HepG2 (cell line): Measurements from ENCODE around the gene RAMP3. TPM values are rescaled to one million over a fixed set of nuclear protein-coding genes. Genes with fewer than 3 reads are reported as not detected.

Experiments used
- CC2D1A ChIP-seq: sonication (generic); formaldehyde crosslinking; IDR thresholded peaks from 2 replicates; pipeline ENCODE4 v1.8.1; 2023; ENCODE audit warnings: mild to moderate bottlenecking, missing genetic modification reagents
- DMTF1 ChIP-seq: sonication (generic); formaldehyde crosslinking; IDR thresholded peaks from 2 replicates; pipeline ENCODE4 v1.4.0; 2020; ENCODE audit warnings: mild to moderate bottlenecking, missing genetic modification reagents
- ELF1 ChIP-seq: sonication (generic); formaldehyde crosslinking; IDR thresholded peaks from 2 replicates; pipeline ENCODE4 v1.4.0; 2020; ENCODE audit warnings: missing genetic modification reagents
- FOXK2 ChIP-seq: fragments of 450-650 bp; IDR thresholded peaks from 2 replicates; pipeline ENCODE4 v1.6.1; 2016
- HNRNPLL ChIP-seq: fragments of 200-400 bp; formaldehyde crosslinking; IDR thresholded peaks from 2 replicates; pipeline ENCODE4 v1.6.1; 2017; ENCODE audit warnings: mild to moderate bottlenecking, low read depth, low read length; ENCODE audit not compliant: poor library complexity, severe bottlenecking
- MIER2 ChIP-seq: IDR thresholded peaks from 2 replicates; pipeline ENCODE4 v1.6.1; 2016; ENCODE audit warnings: missing biosample characterization, missing genetic modification reagents
- MTERF4 ChIP-seq: sonication (generic); formaldehyde crosslinking; IDR thresholded peaks from 2 replicates; pipeline ENCODE4 v1.8.0; 2023; ENCODE audit warnings: mild to moderate bottlenecking, missing genetic modification reagents
- MYC ChIP-seq: sonication (generic); formaldehyde crosslinking; IDR thresholded peaks from 2 replicates; pipeline ENCODE4 v1.9.0; 2021; ENCODE audit warnings: missing genetic modification reagents, borderline replicate concordance
- NCOA5 ChIP-seq: sonication (generic); formaldehyde crosslinking; IDR thresholded peaks from 2 replicates; pipeline ENCODE4 v1.4.0; 2020; ENCODE audit warnings: missing genetic modification reagents
- PITX1 ChIP-seq: sonication (generic); formaldehyde crosslinking; IDR thresholded peaks from 2 replicates; pipeline ENCODE4 v1.5.1; 2020; ENCODE audit warnings: mild to moderate bottlenecking, missing genetic modification reagents
- RFXAP ChIP-seq: sonication (generic); formaldehyde crosslinking; IDR thresholded peaks from 2 replicates; pipeline ENCODE4 v1.4.0; 2020; ENCODE audit warnings: missing genetic modification reagents, borderline replicate concordance
- RNF219 ChIP-seq: sonication (generic); formaldehyde crosslinking; IDR thresholded peaks from 2 replicates; pipeline ENCODE4 v1.5.0; 2020; ENCODE audit warnings: mild to moderate bottlenecking, missing genetic modification reagents
- ZBTB3 ChIP-seq: sonication (generic); formaldehyde crosslinking; IDR thresholded peaks from 2 replicates; pipeline ENCODE4 v1.4.0; 2020; ENCODE audit warnings: low read depth, mild to moderate bottlenecking, moderate library complexity, missing genetic modification reagents, borderline replicate concordance
- ZBTB39 ChIP-seq: sonication (generic); formaldehyde crosslinking; IDR thresholded peaks from 2 replicates; pipeline ENCODE4 v1.5.0; 2020; ENCODE audit warnings: missing genetic modification reagents
- ZFP41 ChIP-seq: sonication (generic); formaldehyde crosslinking; IDR thresholded peaks from 2 replicates; pipeline ENCODE4 v1.4.0; 2020; ENCODE audit warnings: mild to moderate bottlenecking, missing genetic modification reagents, borderline replicate concordance
- ZNF362 ChIP-seq: sonication (generic); formaldehyde crosslinking; IDR thresholded peaks from 2 replicates; pipeline ENCODE4 v1.4.0; 2020; ENCODE audit warnings: missing genetic modification reagents, mild to moderate bottlenecking, borderline replicate concordance
- ZNF382 ChIP-seq: sonication (generic); formaldehyde crosslinking; IDR thresholded peaks from 2 replicates; pipeline ENCODE4 v1.5.0; 2020; ENCODE audit warnings: missing genetic modification reagents, mild to moderate bottlenecking, borderline replicate concordance
- ZNF414 ChIP-seq: sonication (generic); formaldehyde crosslinking; IDR thresholded peaks from 2 replicates; pipeline ENCODE4 v1.5.0; 2020; ENCODE audit warnings: missing genetic modification reagents
- polyA plus RNA-seq, 8 experiments: library from polyadenylated mRNA; depleted of rRNA in 3 of 8; stranded (reverse) in 7 of 8; unstranded in 1 of 8; fragments of >200 nt; fragmentation: Illumina TruSeq in 4 of 8; extraction: Trizol in 4 of 8; gene quantifications; 2 replicates each; pipeline versions ENCODE4 v1.2.1 to v1.2.3, GENCODE V29; 2011 to 2016; ENCODE audit warnings: low read depth in 4 of 8, missing spikeins in 1 of 8, mixed read lengths in 1 of 8; ENCODE audit not compliant: insufficient read depth in 1 of 8
- total RNA-seq, 5 experiments: library from RNA; depleted of rRNA; stranded (reverse); fragments of >200 nt; fragmentation: Illumina TruSeq; extraction: Trizol; gene quantifications; 2 replicates each; pipeline ENCODE4 v1.2.3, GENCODE V29; 2016; ENCODE audit warnings: low read depth in 1 of 5

RAMP3 gene
- total and polyA plus RNA-seq, 2 of the 13 experiments (the other 11 are each of a cell fraction or from before 2014, with no cell fraction given) = not detected

- TF ChIP-seq ZBTB39 (CRISPR knock-in tag) (peak; percentile 85; the same call in 1 of the 2 replicates), RFXAP (CRISPR knock-in tag) (peak; percentile 84; the same call in 1 of the 2 replicates), ZNF414 (CRISPR knock-in tag) (peak; percentile 95; the same call in 1 of the 2 replicates), PITX1 (peak; percentile 62; the same call in 1 of the 2 replicates), RNF219 (CRISPR knock-in tag) (no peak; the same call in 1 of the 2 replicates), DMTF1 (CRISPR knock-in tag) (peak; percentile 81; the same call in 1 of the 2 replicates), FOXK2 (no peak), ZBTB3 (CRISPR knock-in tag) (peak; percentile 84), HNRNPLL (peak; percentile 79), MTERF4 (CRISPR knock-in tag) (peak; percentile 82), CC2D1A (no peak), ZNF382 (CRISPR knock-in tag) (no peak), NCOA5 (CRISPR knock-in tag) (no peak), ZFP41 (CRISPR knock-in tag) (peak; percentile 69; the same call in 1 of the 2 replicates), MIER2 (CRISPR knock-in tag) (no peak), ZNF362 (CRISPR knock-in tag) (peak; percentile 73; the same call in 1 of the 2 replicates), MYC (peak; percentile 100), ELF1 (CRISPR knock-in tag) (peak; percentile 98)
Observed at GRCh38 chr7:45111298-45112223, 46.0 kb upstream of the RAMP3 start, which contains the start of gene TBRG4 (continued).
